ENCODE measurements around the gene TIMM17A.
"Not testable (repeated sequence)": the region's sequence is repeated elsewhere in the genome, so short reads cannot be mapped to it uniquely, and the experiment has no call there.

TIMM17A gene

DNA sequence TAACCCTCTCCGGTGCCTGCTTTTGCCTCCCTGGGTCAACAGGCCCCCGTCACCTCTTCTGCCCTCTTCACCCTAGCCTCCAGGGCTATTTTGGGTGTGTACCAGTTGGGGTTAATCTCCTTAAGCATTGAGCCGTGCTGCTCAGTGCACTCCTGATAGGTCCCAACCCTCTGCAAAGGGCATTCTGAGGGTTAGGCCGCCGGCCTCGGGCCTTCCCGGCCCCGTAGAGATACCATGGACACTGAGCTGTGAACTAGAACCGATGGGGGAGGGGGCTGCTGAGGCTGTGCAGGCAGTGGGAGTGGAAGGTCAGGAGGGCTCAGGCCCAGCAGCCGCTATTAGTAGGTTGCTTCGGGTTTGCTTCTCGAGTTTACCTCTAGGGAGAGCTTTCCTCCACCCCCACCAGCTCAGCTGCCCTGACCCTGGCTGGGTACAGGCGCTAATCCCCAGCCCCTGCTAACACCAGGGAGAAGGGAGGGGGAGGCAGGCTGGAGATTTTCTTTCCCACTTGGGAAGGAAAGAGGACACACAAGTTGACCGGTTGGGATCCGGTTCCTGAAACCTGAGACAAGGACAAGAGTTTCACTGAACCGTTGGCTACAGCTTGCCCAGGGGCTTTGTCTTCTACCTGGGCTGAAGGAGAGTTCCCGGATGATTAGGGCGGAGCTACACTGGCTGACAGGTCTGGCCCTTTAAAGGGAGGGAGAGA, 13.7 kb upstream of the TIMM17A start:
- DNase-seq: no peak

DNA sequence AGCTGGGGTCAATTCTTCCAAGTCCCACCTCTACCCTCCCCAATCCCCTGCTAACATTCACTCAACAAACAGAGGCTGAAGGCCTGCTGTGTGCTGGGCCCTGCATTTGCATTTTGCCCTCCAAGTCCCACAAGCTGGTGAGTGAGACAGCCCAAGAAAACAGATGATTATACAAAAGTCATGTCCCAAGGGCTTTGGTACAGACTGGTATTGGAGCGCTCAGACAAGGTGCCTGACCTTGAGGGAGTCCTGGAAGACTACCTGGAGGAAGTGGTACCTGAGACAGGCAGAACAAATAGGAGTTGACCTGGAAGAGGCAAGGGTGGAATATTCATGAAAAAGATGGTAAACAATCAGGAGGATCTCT, 13.2 kb upstream of the TIMM17A start:
- no peak for DNase-seq

DNA sequence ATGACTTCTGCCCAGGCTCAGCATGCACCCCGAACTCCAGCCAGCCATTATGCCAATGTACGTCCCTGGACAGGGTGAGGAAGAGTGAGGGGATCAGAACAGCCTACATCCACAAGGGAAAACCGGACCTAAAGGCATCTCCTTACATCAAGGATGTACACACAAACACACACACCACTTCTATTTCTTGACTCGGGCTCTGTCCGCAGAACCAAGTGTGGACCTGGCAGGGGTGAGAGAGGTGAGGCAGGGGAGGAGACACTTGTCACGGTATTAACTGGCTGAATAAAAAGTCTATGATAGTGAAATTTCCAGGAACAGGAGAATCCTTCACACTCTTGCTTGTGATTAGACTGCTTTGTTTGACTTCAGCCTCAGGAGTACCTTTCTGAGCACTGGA, 11.3 kb upstream of the TIMM17A start:
- DNase-seq: no peak

DNA sequence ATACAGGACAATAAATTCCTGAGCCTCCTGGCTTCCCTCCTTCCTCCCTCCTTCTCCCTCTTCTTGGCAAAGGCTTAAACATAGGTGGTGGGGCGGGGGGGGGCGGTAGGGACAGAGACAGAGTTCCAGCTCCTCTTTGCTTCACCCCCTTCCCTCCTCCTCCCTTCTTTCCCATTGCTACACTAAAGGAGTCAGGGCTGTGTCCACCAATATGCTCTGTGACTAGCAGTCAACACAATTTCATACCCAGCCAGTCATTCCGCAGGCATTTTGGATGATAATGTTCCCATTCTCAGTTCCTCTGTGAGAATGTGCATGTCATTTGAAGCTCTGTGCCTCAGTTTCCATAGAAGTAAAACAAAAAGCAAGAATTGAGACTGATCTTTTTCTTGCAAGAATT, 10.7 kb upstream of the TIMM17A start:
- DNase-seq: no peak

DNA sequence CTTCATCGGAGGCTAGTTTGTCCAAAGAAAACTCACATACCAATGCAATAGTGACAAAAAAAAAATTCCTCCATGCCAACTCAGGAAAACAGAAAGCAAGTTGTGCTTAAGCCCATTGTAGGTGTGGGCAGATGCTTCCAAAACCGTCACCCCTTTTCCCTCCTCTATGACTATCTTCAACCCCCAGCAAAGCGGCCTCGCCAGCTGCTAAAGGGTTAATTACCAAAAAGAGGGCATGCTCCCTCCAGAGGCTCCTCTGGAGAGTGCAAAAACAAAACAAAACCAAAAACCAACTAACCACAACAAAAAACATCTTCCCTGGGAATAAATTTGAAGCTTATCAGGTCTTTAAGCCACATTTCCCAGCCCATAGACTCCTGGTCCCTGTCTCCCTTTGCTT, 10.1 kb upstream of the TIMM17A start:
- no peak for DNase-seq

DNA sequence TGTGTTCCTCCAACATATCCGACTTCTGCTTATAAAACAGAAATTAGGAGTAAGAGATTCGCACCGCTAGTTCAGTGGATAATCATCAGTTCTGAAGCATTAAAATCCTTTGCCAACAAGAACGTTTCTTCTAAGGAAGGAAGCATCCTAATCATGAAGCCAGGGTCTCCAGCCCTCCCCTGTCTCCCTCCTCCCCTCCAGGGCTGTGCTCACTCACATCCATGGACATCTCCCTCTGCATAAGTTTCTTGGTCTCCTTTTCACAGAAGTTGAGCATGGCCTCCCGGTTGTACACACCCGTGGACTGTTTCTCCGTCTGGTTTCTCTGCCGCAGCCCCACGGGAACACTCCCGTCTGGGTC, 9.5 kb upstream of the TIMM17A start:
- no peak for DNase-seq

DNA sequence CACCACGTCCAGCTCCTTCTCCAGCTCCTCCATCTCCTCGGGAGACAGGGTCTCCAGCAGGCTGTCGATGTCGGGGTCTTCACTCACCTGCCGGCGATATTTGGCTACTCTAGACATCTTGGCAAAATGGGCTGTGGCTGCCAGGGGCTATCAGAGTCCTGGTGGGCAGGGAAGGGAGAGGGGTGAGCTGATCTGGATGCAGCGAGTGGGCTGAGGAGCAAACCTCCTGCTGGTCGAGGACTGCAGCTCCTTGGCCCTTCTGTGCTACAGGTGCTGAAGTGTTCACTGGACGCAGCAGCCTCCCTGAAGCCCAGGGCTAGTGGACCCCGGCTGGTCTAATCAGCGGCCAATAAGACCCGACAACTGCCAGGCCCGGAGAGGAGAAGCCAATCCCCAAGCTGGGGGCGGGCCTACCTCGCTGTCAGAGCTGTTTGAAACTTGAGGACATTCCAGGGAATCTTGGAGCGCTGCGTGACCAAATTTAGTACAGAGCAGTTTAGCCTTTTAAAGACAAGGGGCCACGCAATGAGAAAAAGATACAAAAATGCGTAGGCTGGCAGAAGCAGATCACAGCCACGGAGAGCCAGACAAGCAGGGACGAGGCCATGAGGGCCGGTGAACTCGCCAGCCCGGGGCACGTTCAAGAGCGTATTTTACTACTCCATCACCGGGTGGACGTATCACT, 8.9 kb upstream of the TIMM17A start, which contains the start of gene LMOD1:
Gene LMOD1 (minus strand): TSS at position 325 of the 685 bp plus-strand sequence. CDS start 208 bp downstream, at position 117.
- no peak for DNase-seq

DNA sequence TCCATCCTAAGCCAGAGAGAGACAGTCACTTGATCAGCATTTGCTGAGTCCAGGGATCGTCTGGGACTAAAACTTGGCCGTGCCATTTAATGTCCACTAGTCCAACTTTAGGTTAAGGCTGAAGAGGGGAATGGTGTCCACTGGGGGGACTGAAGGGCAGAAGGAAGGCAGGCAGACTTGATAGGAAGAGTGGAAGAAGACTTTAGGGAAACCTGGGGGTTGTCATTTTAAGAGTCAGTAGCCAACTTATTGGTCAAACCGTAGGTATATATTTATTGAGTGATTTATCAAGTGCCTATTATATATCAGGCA, 7.7 kb upstream of the TIMM17A start:
- DNase-seq: no peak

DNA sequence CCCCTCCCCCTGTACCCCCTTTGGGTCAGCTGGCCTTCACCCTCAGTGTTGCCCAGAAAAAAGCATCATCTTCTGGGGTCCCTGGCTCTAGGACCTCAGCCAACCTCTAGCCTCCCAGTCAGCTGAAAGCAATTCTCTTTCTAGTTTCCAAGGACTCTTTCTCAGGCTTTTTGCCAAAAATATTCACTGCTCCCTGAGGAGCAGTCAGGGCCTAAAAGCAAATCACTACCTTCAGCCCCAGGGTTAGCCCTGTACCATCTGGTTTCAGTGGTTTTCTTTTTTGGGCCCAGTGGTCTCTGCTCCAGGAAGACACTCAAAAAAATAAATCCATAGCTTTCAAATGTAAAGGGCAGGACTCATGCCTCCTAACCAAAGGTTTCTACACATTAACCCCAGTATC, 5.8 kb upstream of the TIMM17A start:
- no peak for DNase-seq

DNA sequence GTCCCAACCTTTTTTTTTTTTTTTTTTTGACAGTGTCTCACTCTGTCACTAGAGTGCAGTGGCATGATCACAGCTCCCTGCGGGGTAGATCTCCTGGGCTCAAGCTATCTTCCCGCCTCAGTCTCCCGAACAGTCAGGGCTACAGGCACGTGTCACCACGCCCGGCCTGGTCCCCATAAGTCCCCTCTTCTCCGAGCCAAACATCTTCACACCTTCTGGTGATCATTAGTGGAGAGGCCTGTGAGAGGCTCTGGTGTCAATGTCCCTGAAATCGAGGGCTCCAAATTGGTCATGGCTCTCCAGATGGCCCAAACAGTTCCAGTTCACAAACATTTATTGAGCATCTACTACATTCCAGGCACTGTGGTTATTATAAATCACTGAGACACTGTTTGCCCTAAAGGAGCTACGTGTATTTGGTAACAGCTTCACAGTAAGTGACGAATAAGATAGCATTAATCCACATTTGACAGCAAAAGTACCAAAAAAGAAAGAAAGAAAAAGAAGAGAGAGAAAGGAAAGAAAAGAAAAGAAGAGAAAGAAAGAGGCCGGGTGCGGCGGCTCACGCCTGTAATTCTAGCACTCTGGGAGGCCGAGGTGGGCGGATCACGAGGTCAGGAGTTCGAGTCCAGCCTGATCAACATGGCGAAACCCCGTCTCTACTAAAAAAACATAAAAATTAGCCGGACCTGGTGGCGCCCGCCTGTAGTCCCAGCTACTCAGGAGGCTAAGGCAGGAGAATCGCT, 867 bp upstream of the TIMM17A start:
- no peak for DNase-seq

DNA sequence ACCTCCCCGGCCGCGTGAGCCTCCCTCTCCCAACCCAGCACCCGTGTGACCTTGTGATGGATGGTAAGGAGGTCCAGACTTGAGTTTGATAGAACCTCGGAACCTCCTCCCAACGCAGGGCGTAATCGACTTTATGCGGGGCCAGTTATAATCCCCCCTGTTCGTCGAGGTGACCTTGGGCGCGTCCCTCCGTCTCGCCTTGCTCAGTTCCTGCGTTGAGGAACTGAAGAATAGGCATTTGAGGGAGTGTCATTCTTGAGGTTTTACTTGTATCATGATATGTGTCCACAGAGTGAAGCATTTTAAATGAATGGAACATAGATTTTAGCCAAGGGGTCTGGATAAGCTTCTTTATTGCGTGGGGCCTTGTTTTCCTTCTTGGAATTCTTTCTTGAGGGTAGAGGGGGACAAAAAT, 433 bp downstream of the TIMM17A start:
- no peak for DNase-seq

DNA sequence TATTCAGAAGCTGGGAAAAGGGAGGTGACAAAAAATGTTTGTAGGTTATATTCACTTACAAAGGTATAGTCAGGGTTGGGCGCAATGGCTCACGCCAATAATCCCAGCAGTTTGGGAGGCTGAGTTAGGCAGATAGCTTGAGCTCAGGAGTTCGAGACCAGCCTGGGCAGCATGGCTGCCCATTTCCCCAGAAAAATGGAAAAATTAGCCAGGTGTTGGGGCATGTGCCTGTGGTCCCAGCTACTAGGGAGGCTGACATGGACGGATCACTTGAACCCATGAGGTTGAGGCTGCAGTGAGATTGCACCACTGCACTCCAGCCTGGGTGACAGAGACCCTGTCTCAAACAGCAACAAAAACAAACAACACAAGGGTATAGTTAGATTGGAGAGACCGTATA, 3.0 kb downstream of the TIMM17A start:
- no peak for DNase-seq

DNA sequence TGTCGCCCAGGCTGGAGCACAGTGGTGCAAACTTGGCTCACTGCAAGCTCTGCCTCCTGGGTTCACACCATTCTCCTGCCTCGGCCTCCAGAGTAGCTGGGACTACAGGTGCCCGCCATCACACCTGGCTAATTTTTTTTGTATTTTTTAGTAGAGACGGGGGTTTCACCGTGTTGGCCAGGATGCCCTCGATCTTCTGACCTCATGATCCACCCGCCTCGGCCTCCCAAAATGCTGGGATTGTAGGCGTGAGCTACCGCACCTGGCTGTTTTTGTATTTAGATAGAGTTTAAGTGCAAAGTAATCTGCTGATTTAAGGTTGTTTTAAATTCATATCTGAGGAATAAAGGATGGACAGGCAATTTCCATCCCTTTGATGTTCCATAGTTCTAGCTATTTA, 7.1 kb downstream of the TIMM17A start:
- not testable (repeated sequence) for DNase-seq

DNA sequence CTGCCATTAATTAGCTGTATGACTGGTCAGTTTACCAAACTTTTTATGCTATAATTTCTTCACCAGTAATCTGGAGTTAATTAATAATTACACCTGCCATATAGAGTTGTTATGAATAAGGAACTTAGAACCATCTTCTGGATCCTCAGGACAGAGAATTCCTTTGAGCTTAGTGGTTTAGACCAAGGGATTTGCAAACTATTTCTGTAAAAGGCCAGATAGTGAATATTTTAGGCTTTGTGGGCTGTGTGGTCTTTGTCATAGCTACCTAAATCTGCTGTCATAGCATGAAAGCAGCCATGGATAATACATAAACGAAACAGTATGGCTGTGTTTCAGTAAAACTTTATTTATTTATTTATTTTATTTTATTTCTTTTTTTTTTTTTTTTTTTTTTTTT, 9.0 kb downstream of the TIMM17A start:
- DNase-seq: no peak

DNA sequence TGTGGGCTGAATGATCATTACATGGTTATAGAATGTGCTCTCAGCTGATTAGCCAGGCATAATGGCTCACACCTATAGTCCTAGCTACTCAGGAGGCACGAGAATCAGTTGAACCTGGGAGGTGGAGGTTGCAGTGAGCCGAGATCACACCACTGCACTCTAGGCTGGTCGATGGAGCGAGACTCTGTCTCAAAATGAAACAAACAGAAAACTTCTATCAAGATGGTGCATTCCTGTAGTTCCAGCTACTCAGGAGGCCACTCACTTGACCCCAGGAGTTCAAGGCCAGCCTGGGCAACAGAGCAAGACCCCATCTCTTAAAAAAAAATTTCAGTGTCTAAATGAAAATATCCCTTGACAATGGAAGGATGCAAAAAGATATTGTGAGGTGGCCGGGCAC, 10.9 kb downstream of the TIMM17A start:
- no peak for DNase-seq

DNA sequence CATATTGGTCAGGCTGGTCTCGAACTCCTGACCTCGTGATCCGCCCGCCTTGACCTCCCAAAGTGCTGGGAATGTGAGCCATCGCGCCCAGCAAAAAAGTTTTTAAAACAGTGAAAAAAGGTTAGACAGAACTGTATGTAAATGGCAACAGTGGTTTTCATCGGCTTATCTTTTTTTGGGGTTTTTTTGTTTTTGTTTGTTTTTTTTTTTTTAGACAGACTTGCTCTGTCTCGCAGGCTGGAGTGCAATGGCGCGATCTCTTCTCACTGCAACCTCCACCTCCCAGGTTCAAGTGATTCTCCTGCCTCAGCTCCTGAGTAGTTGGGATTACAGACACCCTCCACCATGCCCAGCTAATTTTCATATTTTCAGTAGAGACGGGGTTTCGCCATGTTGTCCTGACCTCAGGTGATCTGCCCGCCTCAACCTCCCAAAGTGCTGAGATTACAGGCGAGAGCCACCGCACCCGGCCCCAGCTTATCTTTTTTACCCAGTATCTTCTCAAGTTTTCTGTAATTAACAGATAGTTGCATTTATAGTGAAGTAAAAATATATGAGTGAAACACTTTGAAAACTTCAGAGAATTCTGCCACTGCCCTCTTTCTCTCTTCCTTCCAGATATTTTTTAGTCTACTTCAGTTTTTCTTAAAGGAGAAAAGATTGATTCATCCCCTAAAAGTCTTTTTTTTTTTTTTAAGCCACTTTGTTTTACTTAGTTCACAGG, 13.1 kb downstream of the TIMM17A start:
- no peak for DNase-seq

DNA sequence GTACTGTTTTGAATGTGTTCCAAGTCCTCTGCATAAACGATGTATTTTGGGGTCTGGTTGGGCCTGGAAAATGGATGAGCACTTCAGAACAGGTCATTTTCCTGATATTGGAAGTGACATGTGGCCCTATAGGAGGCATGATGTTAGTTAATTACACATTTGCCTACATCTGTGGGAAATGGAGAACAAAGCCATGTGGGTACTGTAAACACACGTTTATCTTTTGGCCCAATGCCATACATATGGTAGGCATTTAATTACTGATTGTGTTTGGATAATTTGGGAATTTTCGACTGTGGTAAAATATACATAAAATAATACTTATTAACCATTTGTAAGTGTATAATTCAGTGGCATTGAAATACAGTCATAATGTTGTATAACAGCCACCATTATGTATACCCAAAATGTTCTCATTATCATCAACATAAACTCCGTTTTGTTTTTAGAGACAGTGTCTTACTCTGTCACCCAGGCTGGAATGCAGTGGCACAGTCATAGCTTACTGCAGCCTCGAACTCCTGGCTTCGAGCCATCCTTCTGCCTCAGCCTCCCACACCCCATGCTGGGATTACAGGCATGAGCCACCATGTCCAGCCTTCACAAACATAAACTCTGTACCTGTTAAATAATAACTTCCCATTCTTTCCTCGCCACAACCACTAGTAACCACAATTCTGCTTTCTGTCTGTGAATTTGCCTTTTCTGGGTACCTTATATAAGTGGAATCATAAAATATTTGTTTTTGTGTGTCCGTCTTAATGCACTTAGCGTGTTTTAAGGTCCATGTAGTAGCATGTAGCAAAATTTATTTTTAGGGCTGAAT, 15.2 kb downstream of the TIMM17A start:
- peak; percentile 39 for DNase-seq

DNA sequence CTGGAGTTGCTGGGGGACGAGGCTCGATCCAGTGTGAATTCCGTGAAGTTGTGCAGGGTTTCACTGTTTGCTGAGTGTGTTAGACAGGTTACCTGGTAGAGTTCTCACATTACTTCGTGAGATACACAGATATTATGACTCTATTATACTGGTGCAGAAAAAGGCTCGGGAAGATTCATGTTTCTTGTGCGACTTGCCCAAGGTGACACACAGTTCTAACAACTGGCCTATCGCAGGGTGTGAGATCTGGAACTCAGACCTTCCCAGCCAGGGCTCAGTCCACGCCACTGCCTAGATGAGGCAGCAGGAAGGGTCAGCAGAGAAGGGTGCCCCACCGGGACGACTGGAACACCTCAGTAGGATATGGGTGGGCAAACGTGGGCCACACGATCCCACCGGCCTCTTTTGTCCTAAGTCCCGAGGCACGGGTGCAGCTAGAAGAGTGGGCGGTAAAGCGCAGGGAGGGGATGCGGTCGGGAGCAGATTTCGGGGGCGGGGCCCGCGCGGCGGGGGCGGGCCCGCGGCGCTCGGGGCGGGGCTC, 26.8 kb downstream of the TIMM17A start:
- no peak for DNase-seq

DNA sequence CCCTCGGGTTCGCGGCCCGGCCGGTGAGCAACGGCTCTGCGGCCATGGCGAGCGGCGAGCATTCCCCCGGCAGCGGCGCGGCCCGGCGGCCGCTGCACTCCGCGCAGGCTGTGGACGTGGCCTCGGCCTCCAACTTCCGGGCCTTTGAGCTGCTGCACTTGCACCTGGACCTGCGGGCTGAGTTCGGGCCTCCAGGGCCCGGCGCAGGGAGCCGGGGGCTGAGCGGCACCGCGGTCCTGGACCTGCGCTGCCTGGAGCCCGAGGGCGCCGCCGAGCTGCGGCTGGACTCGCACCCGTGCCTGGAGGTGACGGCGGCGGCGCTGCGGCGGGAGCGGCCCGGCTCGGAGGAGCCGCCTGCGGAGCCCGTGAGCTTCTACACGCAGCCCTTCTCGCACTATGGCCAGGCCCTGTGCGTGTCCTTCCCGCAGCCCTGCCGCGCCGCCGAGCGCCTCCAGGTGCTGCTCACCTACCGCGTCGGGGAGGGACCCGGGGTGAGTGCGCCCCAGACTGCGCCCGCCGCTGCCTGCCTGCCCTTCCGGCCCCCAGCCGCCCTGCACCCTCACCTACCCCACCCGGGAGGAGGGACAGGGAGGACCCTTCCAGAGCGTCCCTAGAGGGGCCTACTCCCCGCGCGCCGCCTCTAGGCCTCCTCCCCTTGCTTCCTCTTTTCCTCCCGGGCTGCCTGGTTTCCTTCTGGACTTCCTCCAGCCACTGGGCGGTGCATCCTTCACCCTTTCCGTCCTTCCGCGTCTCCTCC, 27.5 kb downstream of the TIMM17A start, which contains the start of gene RNPEP:
Gene RNPEP (plus strand): TSS at position 26 of the 757 bp plus-strand sequence. CDS start 19 bp downstream, at position 45.
- DNase-seq: peak; percentile 30

DNA sequence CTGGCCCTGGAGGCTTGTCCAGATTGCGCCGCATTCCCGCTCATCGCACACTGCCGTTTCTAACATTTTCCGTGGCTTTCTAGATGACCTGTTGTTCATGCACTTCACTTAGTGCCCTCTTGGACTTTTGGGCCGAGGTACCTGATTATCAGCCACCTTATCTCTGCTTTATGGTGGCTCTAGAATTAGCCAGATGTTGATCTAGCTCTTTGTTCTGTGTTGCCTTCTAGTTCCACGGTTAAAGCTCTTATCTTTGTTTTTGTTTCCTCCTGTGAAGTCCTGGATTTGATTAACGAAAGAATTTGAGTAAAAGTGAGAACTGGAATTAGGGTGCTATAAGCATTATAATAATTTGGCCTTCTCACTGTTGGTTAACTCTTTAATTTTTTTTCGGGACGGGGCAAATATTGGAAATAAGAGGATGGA, 28.1 kb downstream of the TIMM17A start:
- DNase-seq: no peak

DNA sequence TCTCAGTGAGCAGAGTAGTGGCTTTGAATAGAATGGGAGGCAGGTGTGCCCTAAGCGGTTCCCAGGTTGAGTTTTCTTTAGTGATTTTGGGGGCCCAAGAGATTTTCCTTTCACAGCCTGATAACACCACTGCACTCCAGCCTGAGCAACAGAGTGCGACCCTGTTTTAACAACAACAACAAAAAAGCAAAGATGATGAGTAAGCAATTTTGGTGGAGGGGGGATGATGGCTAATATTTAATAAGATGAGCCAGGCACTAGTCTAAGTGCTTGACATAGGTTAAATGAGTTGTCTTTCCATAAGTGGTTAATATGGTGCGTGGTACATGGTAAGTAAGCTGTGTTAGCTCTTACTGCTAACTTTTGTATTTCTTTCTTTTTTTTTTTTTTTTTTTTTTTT, 29.1 kb downstream of the TIMM17A start:
- DNase-seq: no peak
